Measurements from ENCODE around the gene DNAH8.

The DNAH8 gene

DNA sequence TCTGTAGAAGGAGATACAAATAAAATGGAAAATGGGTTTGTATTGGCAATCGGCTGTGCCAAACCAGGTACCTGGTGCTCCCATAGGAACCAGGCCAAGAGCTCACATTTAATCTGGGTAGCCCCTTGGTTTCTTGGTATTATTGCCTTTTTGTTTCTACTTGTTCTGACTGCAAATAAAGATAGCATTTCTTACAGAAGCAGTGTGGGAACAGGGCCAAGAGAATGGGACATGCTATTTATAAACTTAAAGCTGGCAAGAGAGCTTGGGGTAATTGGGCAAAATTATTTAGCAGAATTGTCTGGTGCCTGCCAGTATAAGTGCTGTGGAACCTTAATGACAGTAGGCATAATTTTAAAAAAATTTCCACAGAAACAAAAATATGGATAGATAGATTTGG lies 219.9 kb downstream of the DNAH8 start:
- Histone ChIP-seq H3K27me3 (ENCODE audit: insufficient read depth, low read depth) (no peaks in the 10 kb centered on the region), H3K9ac (no peak overlapping the region), H3K27ac (no peak overlapping the region), H3K79me2 (ENCODE audit: insufficient read depth, low read depth) (no peaks in the 10 kb centered on the region), H3K4me1 (ENCODE audit: low read depth, poor library complexity, severe bottlenecking) (no peaks in the 10 kb centered on the region), H3K36me3 (ENCODE audit: insufficient read depth) (no peaks in the 10 kb centered on the region), H3K4me2 (no peak overlapping the region), H2AFZ (ENCODE audit: low read depth) (no peak overlapping the region), H3K4me3 (IDR thresholded peaks at IDR 0.05; ENCODE audit: insufficient read depth, low read depth, low read length) (no peak overlapping the region), H4K20me1 (ENCODE audit: insufficient read depth) (no peaks in the 10 kb centered on the region)
- TF ChIP-seq, protein P1, sequence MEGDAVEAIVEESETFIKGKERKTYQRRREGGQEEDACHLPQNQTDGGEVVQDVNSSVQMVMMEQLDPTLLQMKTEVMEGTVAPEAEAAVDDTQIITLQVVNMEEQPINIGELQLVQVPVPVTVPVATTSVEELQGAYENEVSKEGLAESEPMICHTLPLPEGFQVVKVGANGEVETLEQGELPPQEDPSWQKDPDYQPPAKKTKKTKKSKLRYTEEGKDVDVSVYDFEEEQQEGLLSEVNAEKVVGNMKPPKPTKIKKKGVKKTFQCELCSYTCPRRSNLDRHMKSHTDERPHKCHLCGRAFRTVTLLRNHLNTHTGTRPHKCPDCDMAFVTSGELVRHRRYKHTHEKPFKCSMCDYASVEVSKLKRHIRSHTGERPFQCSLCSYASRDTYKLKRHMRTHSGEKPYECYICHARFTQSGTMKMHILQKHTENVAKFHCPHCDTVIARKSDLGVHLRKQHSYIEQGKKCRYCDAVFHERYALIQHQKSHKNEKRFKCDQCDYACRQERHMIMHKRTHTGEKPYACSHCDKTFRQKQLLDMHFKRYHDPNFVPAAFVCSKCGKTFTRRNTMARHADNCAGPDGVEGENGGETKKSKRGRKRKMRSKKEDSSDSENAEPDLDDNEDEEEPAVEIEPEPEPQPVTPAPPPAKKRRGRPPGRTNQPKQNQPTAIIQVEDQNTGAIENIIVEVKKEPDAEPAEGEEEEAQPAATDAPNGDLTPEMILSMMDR (conservative IDR thresholded peaks at IDR 0.05; ENCODE audit: low read depth, low read length), result no peak

DNA sequence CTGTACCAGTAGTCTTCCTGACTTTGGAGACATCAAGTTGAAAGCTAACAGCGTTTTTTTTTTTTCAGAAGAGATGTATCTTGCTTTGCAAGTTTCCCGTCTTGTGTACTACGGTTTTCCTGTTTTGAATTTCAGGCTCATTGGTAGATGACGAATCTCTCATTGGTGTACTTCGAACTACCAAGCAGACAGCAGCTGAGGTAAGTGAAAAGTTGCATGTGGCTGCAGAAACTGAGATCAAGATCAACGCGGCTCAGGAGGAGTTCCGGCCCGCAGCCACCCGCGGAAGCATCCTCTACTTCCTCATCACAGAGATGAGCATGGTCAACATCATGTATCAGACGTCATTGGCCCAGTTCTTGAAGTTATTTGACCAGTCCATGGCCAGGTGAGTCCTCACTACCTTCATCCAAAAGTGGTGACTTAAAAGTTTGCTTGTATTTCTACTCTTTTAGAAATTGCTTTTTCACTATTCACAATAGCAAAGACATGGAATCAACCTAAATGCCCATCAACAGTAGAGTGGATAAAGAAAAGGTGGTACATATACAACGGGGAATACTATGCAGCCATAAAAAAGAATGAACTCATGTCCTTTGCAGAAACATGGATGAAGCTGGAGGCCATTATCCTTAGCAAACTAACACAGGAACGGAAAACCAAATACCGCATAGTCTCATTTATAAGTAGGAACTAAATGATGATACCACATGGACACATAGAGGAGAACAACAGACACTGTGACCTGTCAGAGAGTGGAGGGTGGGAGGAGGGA lies 222.9 kb downstream of the DNAH8 start:
- no peak overlapping the region for H3K9ac ChIP-seq
- no peak overlapping the region for H3K27ac ChIP-seq
- H3K4me1 ChIP-seq (ENCODE audit: low read depth, poor library complexity, severe bottlenecking), result no peaks in the 10 kb centered on the region
- no peaks in the 10 kb centered on the region for H3K27me3 ChIP-seq (ENCODE audit: insufficient read depth, low read depth)
- no peak overlapping the region for H3K4me3 ChIP-seq (IDR thresholded peaks at IDR 0.05; ENCODE audit: insufficient read depth, low read depth, low read length)
- H2AFZ ChIP-seq (ENCODE audit: low read depth), result no peak overlapping the region
- H4K20me1 ChIP-seq (ENCODE audit: insufficient read depth), result no peaks in the 10 kb centered on the region
- H3K36me3 ChIP-seq (ENCODE audit: insufficient read depth), result no peaks in the 10 kb centered on the region
- H3K79me2 ChIP-seq (ENCODE audit: insufficient read depth, low read depth), result no peaks in the 10 kb centered on the region
- TF ChIP-seq, protein P1 (conservative IDR thresholded peaks at IDR 0.05; ENCODE audit: low read depth, low read length), result no peak
- H3K4me2 ChIP-seq, result no peak overlapping the region

DNA sequence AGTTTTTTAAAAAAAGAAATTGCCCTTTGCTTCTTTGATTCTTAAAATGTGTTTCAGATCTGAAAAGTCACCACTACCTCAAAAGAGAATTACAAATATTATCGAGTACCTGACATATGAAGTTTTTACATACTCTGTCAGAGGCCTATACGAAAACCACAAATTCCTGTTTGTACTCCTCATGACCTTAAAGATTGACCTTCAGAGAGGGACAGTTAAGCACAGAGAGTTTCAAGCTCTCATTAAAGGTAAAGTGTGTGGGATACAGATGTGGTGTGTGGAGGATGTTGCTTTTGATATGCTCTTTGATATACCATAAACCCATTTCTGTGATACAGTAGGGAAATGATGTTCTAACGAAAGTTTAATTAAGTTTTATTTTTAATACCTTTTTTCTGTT lies 223.6 kb downstream of the DNAH8 start:
- H3K36me3 ChIP-seq (ENCODE audit: insufficient read depth), result no peaks in the 10 kb centered on the region
- no peaks in the 10 kb centered on the region for H4K20me1 ChIP-seq (ENCODE audit: insufficient read depth)
- no peak overlapping the region for H3K4me3 ChIP-seq (IDR thresholded peaks at IDR 0.05; ENCODE audit: insufficient read depth, low read depth, low read length)
- no peak overlapping the region for H3K27ac ChIP-seq
- no peaks in the 10 kb centered on the region for H3K27me3 ChIP-seq (ENCODE audit: insufficient read depth, low read depth)
- no peak overlapping the region for H3K9ac ChIP-seq
- H2AFZ ChIP-seq (ENCODE audit: low read depth), result no peak overlapping the region
- H3K4me1 ChIP-seq (ENCODE audit: low read depth, poor library complexity, severe bottlenecking), result no peaks in the 10 kb centered on the region
- no peaks in the 10 kb centered on the region for H3K79me2 ChIP-seq (ENCODE audit: insufficient read depth, low read depth)
- no peak overlapping the region for H3K4me2 ChIP-seq
- TF ChIP-seq, protein P1 (conservative IDR thresholded peaks at IDR 0.05; ENCODE audit: low read depth, low read length), result no peak

DNA sequence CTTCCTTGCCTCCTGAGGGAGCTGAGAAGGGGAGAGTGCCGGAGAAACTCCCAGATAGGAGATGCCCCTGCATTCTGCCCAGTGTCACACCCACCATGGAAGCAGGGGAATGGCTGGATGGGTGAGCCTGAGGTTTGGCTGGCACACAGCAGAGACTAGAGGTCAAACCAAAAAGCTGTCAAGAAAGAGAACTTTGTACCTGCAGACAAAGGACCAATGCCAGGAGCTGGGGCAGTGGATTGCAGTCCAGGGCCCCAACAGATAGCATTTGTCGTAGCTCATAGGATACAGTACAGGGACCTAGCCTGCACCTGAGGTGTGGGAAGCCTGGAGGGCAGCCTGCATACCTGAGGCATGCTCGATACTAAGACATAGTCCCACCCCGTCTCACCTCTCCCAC lies 227.3 kb downstream of the DNAH8 start:
- H2AFZ ChIP-seq (ENCODE audit: low read depth), result no peak overlapping the region
- H4K20me1 ChIP-seq (ENCODE audit: insufficient read depth), result no peaks in the 10 kb centered on the region
- no peak overlapping the region for H3K4me2 ChIP-seq
- TF ChIP-seq, protein P1 (conservative IDR thresholded peaks at IDR 0.05; ENCODE audit: low read depth, low read length), result no peak
- no peaks in the 10 kb centered on the region for H3K4me1 ChIP-seq (ENCODE audit: low read depth, poor library complexity, severe bottlenecking)
- no peaks in the 10 kb centered on the region for H3K79me2 ChIP-seq (ENCODE audit: insufficient read depth, low read depth)
- H3K4me3 ChIP-seq (IDR thresholded peaks at IDR 0.05; ENCODE audit: insufficient read depth, low read depth, low read length), result no peak overlapping the region
- H3K27ac ChIP-seq, result no peak overlapping the region
- H3K36me3 ChIP-seq (ENCODE audit: insufficient read depth), result no peaks in the 10 kb centered on the region
- H3K27me3 ChIP-seq (ENCODE audit: insufficient read depth, low read depth), result no peaks in the 10 kb centered on the region
- no peak overlapping the region for H3K9ac ChIP-seq

Measured in KMS-11 (cell line).